GM23248 (cell line): ENCODE data around the gene ATP8B3. TPM values are rescaled to one million over a fixed set of nuclear protein-coding genes. Genes with fewer than 3 reads are reported as not detected.

Source experiments
- DNase-seq: peaks from one replicate; pipeline ENCODE4 v3.0.0-alpha.2; 2015
- H2AFZ ChIP-seq: fragments of 200-600 bp; sonication (generic); 2 replicates; pipeline ENCODE4 v1.6.1; 2016; ENCODE audit warnings: antibody characterized with exemption
- H3F3A ChIP-seq: fragments of 200-600 bp; sonication (generic); 2 replicates; pipeline ENCODE4 v1.6.1; 2016; ENCODE audit warnings: mild to moderate bottlenecking, antibody characterized with exemption, mixed run types; ENCODE audit not compliant: insufficient read depth
- H3K27ac ChIP-seq: fragments of 200-600 bp; sonication (generic); 2 replicates; pipeline ENCODE4 v1.5.1; 2016; ENCODE audit warnings: mild to moderate bottlenecking
- H3K27me3 ChIP-seq: fragments of 200-600 bp; sonication (generic); replicated peaks from 2 replicates; pipeline ENCODE4 v1.6.1; 2016; ENCODE audit warnings: mild to moderate bottlenecking; ENCODE audit not compliant: insufficient read depth
- H3K36me3 ChIP-seq: fragments of 200-600 bp; sonication (generic); 2 replicates; pipeline ENCODE4 v1.6.1; 2016; ENCODE audit warnings: low read depth, mild to moderate bottlenecking
- H3K4me1 ChIP-seq: fragments of 200-600 bp; sonication (generic); 2 replicates; pipeline ENCODE4 v1.6.1; 2016; ENCODE audit warnings: mild to moderate bottlenecking; ENCODE audit not compliant: insufficient read depth
- H3K4me2 ChIP-seq: fragments of 200-600 bp; sonication (generic); one replicate; pipeline ENCODE4 v1.6.1; 2016; ENCODE audit warnings: mild to moderate bottlenecking; ENCODE audit not compliant: unreplicated experiment
- H3K4me3 ChIP-seq: fragments of 200-600 bp; sonication (generic); 2 replicates; pipeline ENCODE4 v1.5.1; 2016; ENCODE audit warnings: mild to moderate bottlenecking
- H3K79me2 ChIP-seq: fragments of 200-600 bp; sonication (generic); 2 replicates; pipeline ENCODE4 v1.6.1; 2016; ENCODE audit warnings: mild to moderate bottlenecking; ENCODE audit not compliant: insufficient read depth
- H3K9ac ChIP-seq: fragments of 200-600 bp; sonication (generic); 2 replicates; pipeline ENCODE4 v1.6.1; 2016; ENCODE audit warnings: mild to moderate bottlenecking
- H3K9me2 ChIP-seq: fragments of 200-600 bp; sonication (generic); 2 replicates; pipeline ENCODE4 v1.6.1; 2016; ENCODE audit warnings: mixed run types, mild to moderate bottlenecking, moderate library complexity; ENCODE audit not compliant: insufficient read depth
- H3K9me3 ChIP-seq: fragments of 200-600 bp; sonication (generic); one replicate; pipeline ENCODE4 v1.6.1; 2017; ENCODE audit warnings: low read depth
- H4K20me1 ChIP-seq: fragments of 200-600 bp; sonication (generic); 2 replicates; pipeline ENCODE4 v1.6.0; 2016; ENCODE audit not compliant: insufficient read depth
- EZH2 ChIP-seq: fragments of 200-600 bp; sonication (generic); IDR thresholded peaks from 2 replicates; pipeline ENCODE4 v1.6.1; 2018; ENCODE audit warnings: antibody characterized with exemption, mild to moderate bottlenecking; ENCODE audit not compliant: insufficient read depth, poor library complexity, severe bottlenecking
- EZH2phosphoT487 ChIP-seq: fragments of 200-600 bp; sonication (generic); IDR thresholded peaks from 2 replicates; pipeline ENCODE4 v1.6.1; 2018; ENCODE audit warnings: antibody characterized with exemption, moderate library complexity, mild to moderate bottlenecking, low read depth; ENCODE audit not compliant: insufficient read depth
- WGBS, 2 experiments: methylation state at CpG; one replicate each; pipeline ENCODE4 v1.1.6; 2015 to 2017; ENCODE audit warnings: low lambda C conversion rate in 2 of 2, low coverage in 1 of 2; ENCODE audit errors: missing lambda C conversion rate in 2 of 2; 5-methylcytosine and 5-hydroxymethylcytosine counted together
- in situ Hi-C: fragments of 300-500 bp; cut with MboI; formaldehyde crosslinking; loops from 2 replicates; pipeline ENCODE4 v1.15.0; 2020
- polyA plus RNA-seq: library from polyadenylated mRNA; unstranded; fragments of >200 nt; fragmentation: Nextera tagmentation; extraction: Ambion mirVana; gene quantifications from 2 replicates; pipeline ENCODE4 v1.2.1, GENCODE V29; 2016
- total RNA-seq: library from RNA; depleted of rRNA; stranded (reverse); fragments of >200 nt; shearing (Covaris generic); gene quantifications from 2 replicates; pipeline ENCODE4 v1.2.3, GENCODE V29; 2014

The ATP8B3 gene
- total and polyA plus RNA-seq, 2 experiments from 2014 or later, result 0.32 to 1.8 TPM

- Histone ChIP-seq H3K9ac (no peak overlapping the region), H3F3A (no peaks in the 10 kb centered on the region), H4K20me1 (no peaks in the 10 kb centered on the region), H2AFZ (no peak overlapping the region), H3K4me3 (no peak overlapping the region), H3K79me2 (no peaks in the 10 kb centered on the region), H3K27me3 (peaks cover 14% of the 10 kb centered on the region), H3K9me2 (no peaks in the 10 kb centered on the region), H3K36me3 (no peaks in the 10 kb centered on the region), H3K9me3 (no peaks in the 10 kb centered on the region), H3K27ac (no peak overlapping the region), H3K4me1 (no peaks in the 10 kb centered on the region), H3K4me2 (no peak overlapping the region)
- DNase-seq, result no peak
- in situ Hi-C loops, result no loop called here
- TF ChIP-seq EZH2, result no peak
- TF ChIP-seq EZH2phosphoT487, result no peak
- 58 to 69% methylated on average over 8 of the region's 8 CpGs for WGBS, 2 experiments
These were observed 25.0 kb downstream of the ATP8B3 start for GRCh38 chr19:1787116-1787515.

DNA sequence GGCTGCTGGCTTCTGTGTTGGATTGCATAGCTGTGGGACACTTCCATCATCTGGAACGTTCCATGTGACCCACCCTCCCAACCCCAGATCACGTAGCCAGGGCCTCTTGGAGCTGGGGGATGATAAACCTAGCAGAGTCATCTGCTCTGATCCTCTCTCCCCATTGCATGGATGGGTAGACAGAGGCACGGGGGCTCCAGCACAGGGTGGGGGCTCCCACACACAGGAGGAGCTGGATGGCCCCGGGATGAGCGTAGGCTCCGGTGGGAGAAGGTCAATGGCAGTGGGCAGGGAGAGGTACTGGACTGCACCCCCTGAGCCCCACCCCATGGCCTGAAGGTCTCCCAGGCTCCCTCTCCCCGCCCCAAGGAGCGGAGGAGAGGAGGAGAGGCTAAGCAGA, 25.4 kb downstream of the ATP8B3 start:
- H3K27me3 ChIP-seq, result peaks cover 14% of the 10 kb centered on the region
- H2AFZ ChIP-seq, result no peak overlapping the region
- no peaks in the 10 kb centered on the region for H3K79me2 ChIP-seq
- in situ Hi-C loops, result no loop called here
- H3K9ac ChIP-seq, result no peak overlapping the region
- H3K36me3 ChIP-seq, result no peaks in the 10 kb centered on the region
- no peaks in the 10 kb centered on the region for H3K4me1 ChIP-seq
- H4K20me1 ChIP-seq, result no peaks in the 10 kb centered on the region
- H3K4me2 ChIP-seq, result no peak overlapping the region
- H3F3A ChIP-seq, result no peaks in the 10 kb centered on the region
- 46 to 61% methylated on average over 8 of the region's 8 CpGs for WGBS, 2 experiments
- DNase-seq, result no peak
- H3K27ac ChIP-seq, result no peak overlapping the region
- TF ChIP-seq EZH2 (no peak), EZH2phosphoT487 (no peak)
- no peaks in the 10 kb centered on the region for H3K9me3 ChIP-seq
- no peaks in the 10 kb centered on the region for H3K9me2 ChIP-seq
- H3K4me3 ChIP-seq, result no peak overlapping the region

DNA sequence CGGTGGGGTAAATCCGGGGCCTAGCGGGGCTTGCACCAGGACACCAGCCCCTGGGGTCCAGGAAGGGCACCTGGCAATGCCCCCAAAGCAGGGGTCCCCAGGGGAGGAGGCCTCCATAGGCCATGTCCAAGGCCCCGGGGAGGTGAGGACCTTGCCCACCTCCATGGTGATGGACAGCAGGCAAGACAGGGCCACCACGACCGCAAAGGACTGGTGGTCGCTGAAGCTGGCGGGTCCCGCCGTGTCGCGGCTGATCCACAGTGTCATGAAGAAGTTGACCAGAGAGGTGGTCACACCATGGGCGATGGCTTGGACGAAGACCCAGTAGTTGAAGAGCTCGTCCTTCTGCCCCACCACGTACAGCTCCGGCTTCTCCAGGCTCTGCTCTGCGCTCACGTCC, 26.8 kb downstream of the ATP8B3 start:
- H4K20me1 ChIP-seq, result no peaks in the 10 kb centered on the region

DNA sequence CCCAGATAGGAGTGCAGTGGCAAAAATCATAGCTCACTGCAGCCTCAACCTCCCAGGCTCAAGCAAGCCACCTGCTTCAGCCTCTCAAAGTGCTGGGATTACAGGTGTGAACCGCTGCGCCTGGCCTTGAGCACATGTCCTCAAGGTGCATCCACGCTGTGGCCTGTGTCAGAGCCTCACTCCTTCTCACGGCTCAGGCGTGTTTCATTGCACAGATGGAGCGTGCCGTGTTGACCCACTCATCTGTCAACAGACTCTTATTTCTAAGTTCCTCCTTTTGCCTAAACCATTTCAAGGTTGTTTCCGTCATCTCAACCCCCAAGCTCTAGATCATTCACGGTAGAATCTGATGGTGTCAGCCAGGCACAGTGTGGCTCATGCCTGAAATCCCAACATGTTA, 28.2 kb downstream of the ATP8B3 start:
- H3K36me3 ChIP-seq, result no peaks in the 10 kb centered on the region
- H3K79me2 ChIP-seq, result no peaks in the 10 kb centered on the region
- no peak for DNase-seq
- no peak overlapping the region for H3K9ac ChIP-seq
- H3K4me3 ChIP-seq, result no peak overlapping the region
- WGBS, 2 experiments, result 78 to 79% methylated on average over 9 of the region's 9 CpGs
- peaks cover 24% of the 10 kb centered on the region for H3K27me3 ChIP-seq
- H3F3A ChIP-seq, result no peaks in the 10 kb centered on the region
- H3K9me3 ChIP-seq, result no peaks in the 10 kb centered on the region
- H3K4me2 ChIP-seq, result no peak overlapping the region
- no peaks in the 10 kb centered on the region for H4K20me1 ChIP-seq
- no peak overlapping the region for H3K27ac ChIP-seq
- H3K4me1 ChIP-seq, result no peaks in the 10 kb centered on the region
- H2AFZ ChIP-seq, result no peak overlapping the region
- in situ Hi-C loops, result no loop called here
- TF ChIP-seq EZH2 (no peak), EZH2phosphoT487 (no peak)
- H3K9me2 ChIP-seq, result no peaks in the 10 kb centered on the region

More for the DNA sequence above, 26.8 kb downstream of the ATP8B3 start:
- WGBS, 2 experiments, result 66 to 67% methylated on average over 18 to 19 of the region's 19 CpGs
- Histone ChIP-seq H3K27me3 (peaks cover 14% of the 10 kb centered on the region), H3K79me2 (no peaks in the 10 kb centered on the region), H2AFZ (no peak overlapping the region), H3K27ac (no peak overlapping the region), H3K36me3 (no peaks in the 10 kb centered on the region), H3K4me3 (no peak overlapping the region), H3K4me2 (no peak overlapping the region), H3K9ac (no peak overlapping the region), H3K9me3 (no peaks in the 10 kb centered on the region), H3K9me2 (no peaks in the 10 kb centered on the region), H3F3A (no peaks in the 10 kb centered on the region), H3K4me1 (no peaks in the 10 kb centered on the region)
- no peak for TF ChIP-seq EZH2phosphoT487
- no peak for TF ChIP-seq EZH2
- DNase-seq, result no peak
- in situ Hi-C loops, result no loop called here

DNA sequence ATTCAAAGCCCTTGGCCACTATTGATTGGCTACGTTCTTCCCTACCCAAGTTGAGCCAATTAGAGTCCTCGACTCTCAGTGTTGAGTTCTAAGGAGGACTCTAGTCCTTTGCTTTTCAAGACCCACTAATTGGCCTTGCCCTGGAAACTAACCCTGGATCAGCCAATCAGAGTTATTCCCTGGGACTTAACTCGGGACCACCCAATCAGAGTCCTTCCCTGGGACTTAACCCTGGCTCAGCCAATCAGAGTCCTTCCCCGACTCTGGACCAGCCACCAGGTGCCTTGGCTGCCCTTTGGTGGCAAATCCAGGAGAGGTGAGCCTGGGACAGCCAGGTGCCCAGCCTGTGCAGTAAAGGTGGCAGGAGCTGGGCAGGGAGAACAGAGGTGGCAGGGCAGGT, 28.7 kb downstream of the ATP8B3 start:
- H3K27ac ChIP-seq, result no peak overlapping the region
- in situ Hi-C loops, result no loop called here
- no peak for DNase-seq
- no peaks in the 10 kb centered on the region for H3K36me3 ChIP-seq
- peaks cover 25% of the 10 kb centered on the region for H3K27me3 ChIP-seq
- no peaks in the 10 kb centered on the region for H3F3A ChIP-seq
- no peak overlapping the region for H3K4me2 ChIP-seq
- H3K9me3 ChIP-seq, result no peaks in the 10 kb centered on the region
- H3K4me3 ChIP-seq, result no peak overlapping the region
- no peaks in the 10 kb centered on the region for H3K4me1 ChIP-seq
- WGBS, 2 experiments, result 49 to 58% methylated on average over 4 of the region's 4 CpGs
- TF ChIP-seq EZH2 (no peak), EZH2phosphoT487 (no peak)
- no peak overlapping the region for H2AFZ ChIP-seq
- H3K9me2 ChIP-seq, result no peaks in the 10 kb centered on the region
- no peaks in the 10 kb centered on the region for H4K20me1 ChIP-seq
- no peaks in the 10 kb centered on the region for H3K79me2 ChIP-seq
- H3K9ac ChIP-seq, result no peak overlapping the region
